ENCODE data around the gene RBM17.
"Not testable (repeated sequence)": the region's sequence is repeated elsewhere in the genome, so short reads cannot be mapped to it uniquely, and the experiment has no call there.

Gene RBM17

DNA sequence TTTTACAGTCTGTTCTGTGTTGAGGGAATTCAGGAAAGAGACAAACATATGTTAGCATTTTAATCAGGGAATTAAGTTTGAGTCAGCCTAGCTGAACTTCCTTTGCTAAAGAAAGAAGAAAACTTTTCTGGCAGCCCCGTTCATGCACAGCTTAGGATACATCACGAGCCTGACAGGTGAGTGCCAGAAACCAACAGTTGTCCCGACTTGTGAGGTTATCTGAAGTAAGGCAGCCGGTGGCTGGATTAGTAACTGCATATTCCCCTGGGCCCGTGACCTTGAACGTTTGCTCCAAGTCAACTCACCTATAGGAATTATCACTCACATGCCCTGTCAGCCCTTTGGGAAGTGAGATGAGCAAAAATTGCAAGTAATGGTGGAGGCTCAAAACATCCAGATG, 24.1 kb downstream of the RBM17 start:
- DNase-seq (ENCODE audit: low read depth in 2 of 2): no peak

DNA sequence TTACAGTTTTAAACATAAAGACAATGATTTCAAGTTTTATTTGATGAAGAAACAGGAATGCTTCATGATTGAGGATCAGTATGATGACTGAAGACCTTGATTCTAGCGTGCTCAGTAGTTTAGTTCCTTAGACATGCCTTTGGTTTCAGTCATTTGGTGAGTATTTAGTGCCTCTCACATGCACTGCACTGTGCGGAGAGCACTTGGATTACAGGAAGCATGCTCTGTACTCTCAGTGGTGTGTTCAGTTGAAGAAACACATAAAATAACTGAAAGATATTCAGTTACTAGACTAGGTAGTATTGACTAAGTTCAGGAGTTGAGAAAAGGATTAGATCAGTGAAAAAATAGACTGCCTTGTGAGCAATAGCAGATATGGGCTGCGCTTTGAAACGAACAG, 25.5 kb downstream of the RBM17 start:
- no peak for DNase-seq (ENCODE audit: low read depth in 2 of 2)

GRCh38 chr10:6114805-6115341, 26.0 kb downstream of the RBM17 start:
- no peak for DNase-seq (ENCODE audit: low read depth in 2 of 2)

DNA sequence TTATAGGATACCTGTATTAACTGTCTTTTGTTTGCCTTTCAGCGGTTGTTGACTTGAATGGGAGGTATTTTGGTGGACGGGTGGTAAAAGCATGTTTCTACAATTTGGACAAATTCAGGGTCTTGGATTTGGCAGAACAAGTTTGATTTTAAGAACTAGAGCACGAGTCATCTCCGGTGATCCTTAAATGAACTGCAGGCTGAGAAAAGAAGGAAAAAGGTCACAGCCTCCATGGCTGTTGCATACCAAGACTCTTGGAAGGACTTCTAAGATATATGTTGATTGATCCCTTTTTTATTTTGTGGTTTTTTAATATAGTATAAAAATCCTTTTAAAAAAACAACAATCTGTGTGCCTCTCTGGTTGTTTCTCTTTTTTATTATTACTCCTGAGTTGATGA, 26.6 kb downstream of the RBM17 start:
- DNase-seq (ENCODE audit: low read depth in 2 of 2): no peak

DNA sequence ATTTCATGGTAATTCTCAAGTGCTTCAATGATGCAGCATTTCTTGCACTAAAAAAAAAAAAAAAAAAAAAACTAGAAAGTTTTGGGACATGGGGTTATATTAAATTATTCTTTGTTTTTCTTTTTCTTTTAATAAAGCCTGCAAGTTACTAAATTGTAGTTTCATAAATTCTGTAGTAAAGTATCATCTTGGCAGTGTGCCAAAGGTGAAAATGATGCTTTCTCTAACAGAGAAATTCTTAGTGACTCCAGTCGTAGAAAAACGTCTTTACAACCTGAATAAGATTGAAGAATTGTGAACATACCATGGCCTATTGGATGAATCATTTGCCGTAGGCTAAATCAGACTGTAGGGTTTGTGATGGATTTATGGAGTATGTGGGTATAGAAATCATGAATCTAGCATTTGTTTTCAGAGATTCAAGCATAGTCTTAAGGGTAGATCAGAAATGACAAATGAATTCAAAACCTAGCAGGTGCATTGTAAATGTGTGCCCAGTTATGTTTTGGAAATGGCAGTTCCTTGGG, 27.1 kb downstream of the RBM17 start:
- no peak for DNase-seq (ENCODE audit: low read depth in 2 of 2)

DNA sequence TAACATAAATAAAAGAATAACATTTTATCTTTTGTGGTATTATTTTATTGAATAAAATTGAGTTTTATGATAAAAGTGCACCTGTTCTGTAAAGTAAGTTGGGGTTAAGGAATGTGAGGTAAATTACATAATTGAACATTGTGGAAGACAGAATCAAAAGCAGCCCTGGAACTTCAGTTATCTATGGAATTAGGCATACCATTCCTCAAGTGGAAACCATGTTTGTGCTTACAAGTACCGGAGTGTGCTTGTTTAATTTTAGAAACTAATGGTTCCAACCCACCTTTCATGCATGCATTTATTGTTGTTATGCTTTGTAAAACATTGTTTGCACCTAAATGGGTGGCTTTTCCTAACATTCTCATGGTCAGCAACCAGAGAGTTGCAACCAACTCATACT, 28.0 kb downstream of the RBM17 start:
- no peak for DNase-seq (ENCODE audit: low read depth in 2 of 2)

DNA sequence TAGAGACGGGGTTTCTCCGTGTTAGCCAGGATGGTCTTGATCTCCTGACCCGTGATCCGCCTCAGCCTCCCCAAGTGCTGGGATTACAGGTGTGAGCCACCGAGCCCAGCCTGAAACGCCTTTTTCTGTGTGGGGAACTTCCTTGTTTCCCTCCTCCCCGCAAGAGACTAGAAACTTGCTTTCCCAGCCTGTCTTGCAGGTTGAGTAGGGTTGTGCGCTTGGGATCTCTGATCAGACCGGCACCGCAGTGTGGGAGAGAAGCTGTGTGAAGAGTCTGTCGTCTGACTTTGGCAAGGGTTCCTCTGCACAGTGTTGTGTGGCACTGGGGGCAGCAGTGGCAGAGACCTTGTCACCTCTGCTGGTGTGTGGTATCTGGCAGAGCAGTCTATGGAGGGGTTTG, 28.9 kb downstream of the RBM17 start:
- no peak for DNase-seq (ENCODE audit: low read depth in 2 of 2)

GRCh38 chr10:6119423-6119822, 30.6 kb downstream of the RBM17 start:
- no peak for DNase-seq (ENCODE audit: low read depth in 2 of 2)

- no peak for DNase-seq (ENCODE audit: low read depth in 2 of 2)
Observed at GRCh38 chr10:6119962-6120361, 31.1 kb downstream of the RBM17 start.

- no peak for DNase-seq (ENCODE audit: low read depth in 2 of 2)
Observed at GRCh38 chr10:6120691-6121090, 31.9 kb downstream of the RBM17 start.

DNA sequence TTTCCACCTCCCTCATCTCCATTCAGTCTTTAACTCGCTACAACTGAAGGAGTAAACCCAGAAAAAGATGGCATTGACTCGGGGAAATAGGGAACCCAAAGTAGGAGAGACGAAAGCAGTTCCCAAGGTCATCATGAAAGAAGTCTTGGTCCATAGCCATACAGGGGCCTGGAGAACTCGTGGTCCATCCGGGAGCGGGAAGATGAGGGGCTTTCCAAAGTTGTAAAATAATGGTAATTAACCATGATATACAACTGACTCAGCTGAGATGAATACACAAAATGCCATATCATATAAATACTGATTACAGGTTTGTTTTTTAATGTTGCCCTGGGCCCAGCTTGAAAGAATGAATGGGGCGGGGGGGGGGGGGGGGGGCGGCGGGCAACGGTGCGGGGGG, 32.3 kb downstream of the RBM17 start:
- DNase-seq (ENCODE audit: low read depth in 2 of 2): no peak

DNA sequence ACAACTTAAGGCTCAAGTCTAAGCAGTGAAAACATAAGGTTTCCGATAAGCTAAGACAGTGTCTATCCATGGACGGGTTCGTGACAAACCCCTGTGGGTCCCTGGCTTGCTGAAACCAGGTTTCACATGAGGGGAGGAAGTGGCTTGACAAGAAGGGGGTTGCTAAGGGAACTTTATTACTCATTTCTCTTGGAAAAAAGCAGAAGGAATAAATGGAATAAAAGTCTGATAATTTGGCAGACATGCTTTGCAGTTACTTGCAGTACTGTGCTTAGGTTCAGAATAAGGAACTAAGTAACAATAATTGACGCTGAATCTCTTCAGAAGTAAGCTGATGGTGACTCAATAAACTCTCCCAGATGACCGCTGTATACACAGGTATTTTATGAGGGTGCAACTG, 34.7 kb downstream of the RBM17 start:
- DNase-seq (ENCODE audit: low read depth in 2 of 2): no peak

- DNase-seq (ENCODE audit: low read depth in 2 of 2): no peak
Observed at GRCh38 chr10:6124666-6125065, 35.8 kb downstream of the RBM17 start.

GRCh38 chr10:6127461-6127860, 38.6 kb downstream of the RBM17 start:
- not testable (repeated sequence) for DNase-seq (ENCODE audit: low read depth in 2 of 2)

DNA sequence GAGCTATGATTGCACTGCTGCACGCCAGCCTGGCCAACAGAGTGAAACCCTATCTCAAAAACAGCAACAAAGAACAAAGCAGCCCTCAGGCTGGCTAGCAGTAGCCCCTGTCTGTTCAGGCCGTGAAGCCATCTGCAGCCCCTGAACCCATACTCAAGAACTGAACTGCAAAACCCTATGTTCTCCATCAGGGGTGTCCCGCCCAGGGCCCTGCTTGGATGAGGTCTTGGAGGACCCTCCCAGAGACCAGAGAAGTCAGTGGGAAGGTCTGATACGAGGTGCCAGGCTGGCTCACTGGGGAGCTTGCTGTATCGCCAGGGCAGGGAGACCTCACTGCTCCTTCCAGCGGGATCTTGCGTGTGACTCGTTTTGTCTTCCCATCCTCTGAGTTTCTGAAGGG, 39.3 kb downstream of the RBM17 start:
- DNase-seq (ENCODE audit: low read depth in 2 of 2): no peak

GRCh38 chr10:6128591-6129251, 39.9 kb downstream of the RBM17 start:
- no peak for DNase-seq (ENCODE audit: low read depth in 2 of 2)

DNA sequence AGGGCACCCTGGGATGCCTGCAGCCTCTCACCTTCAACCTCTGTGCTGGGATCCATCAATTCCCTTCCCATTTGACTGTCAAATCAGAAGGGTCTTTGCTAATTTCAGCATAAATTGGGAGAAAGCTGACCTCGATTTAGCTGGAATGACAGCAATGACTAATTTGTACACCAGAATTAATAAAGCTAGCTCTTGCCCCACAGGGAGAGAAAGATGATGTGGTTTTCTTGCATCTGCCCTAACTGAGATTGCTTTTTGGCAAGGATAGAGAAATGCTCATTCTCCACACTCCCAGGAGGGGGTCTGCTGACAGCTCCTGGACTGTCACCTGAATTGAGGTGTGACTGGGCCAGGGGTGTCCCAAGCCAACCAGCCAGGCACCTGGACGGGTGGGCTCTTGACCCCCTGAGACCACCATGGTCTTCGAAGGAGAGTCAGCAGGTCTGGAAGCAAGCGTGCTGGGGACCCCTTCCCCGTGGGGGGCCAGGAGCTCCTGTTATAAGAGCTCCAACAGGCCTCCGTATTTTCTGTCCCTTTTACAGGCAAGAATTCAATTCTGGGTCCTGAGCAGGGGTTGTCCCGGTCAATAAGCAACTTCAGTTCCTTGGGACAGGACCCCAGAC, 42.1 kb downstream of the RBM17 start:
- DNase-seq (ENCODE audit: low read depth in 2 of 2): no peak

GRCh38 chr10:6133331-6134098, 44.7 kb downstream of the RBM17 start:
- no peak for DNase-seq (ENCODE audit: low read depth in 2 of 2)

GRCh38 chr10:6134099-6134823, 45.4 kb downstream of the RBM17 start:
- DNase-seq (ENCODE audit: low read depth in 2 of 2): no peak

- no peak for DNase-seq (ENCODE audit: low read depth in 2 of 2)
Observed at GRCh38 chr10:6135039-6135438, 46.2 kb downstream of the RBM17 start.

DNA sequence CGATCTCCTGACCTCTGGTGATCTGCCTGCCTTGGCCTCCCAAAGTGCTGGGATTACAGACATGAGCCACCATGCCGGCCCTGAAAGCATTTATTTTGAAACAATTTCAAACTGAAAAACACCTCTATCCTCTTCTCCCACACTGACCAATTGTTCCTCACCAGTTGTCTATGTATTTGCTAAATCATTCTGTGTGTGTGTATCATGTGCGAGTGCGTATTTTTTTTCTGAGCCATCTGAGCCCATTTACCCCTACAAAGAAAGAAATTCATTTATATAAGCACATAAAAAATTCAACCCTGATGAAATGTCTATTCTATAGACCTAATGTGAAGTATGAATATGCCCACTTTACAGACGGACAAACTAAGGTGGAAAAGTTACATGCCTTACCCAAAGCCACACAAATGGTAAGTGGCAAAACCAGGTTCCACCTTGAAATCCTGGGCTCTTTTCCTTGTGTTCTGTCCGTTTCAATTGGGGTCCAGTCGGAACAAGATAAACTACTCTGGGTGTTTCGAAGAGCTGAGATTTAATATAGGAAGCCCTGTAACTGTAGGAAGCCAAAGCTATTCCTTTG, 46.8 kb downstream of the RBM17 start:
- no peak for DNase-seq (ENCODE audit: low read depth in 2 of 2)
